B cell (primary cell): ENCODE measurements around the gene ESPNL.

ENCODE experiments used
- CTCF ChIP-seq: fragments of 200-600 bp; IDR thresholded peaks from one replicate; pipeline ENCODE4 v1.8.0; 2022; ENCODE audit warnings: antibody characterized with exemption, mild to moderate bottlenecking
- EZH2 ChIP-seq: IDR thresholded peaks from 2 replicates; pipeline ENCODE4 v1.6.1; 2012; ENCODE audit warnings: borderline replicate concordance, low read depth, mild to moderate bottlenecking, moderate library complexity, low read length; ENCODE audit not compliant: insufficient read depth, poor library complexity, severe bottlenecking

- TF ChIP-seq CTCF (no peak), EZH2 (no peak)
Measured at GRCh38 chr2:238059505-238059904, 40.6 kb upstream of the ESPNL start.
